ENCODE results near the gene BCL11A. TPM values are rescaled to one million over a fixed set of nuclear protein-coding genes. Genes with fewer than 3 reads are reported as not detected.

BCL11A gene
- total and polyA plus RNA-seq, 2 experiments from 2014 or later, result 57.5 to 77.6 TPM

DNA sequence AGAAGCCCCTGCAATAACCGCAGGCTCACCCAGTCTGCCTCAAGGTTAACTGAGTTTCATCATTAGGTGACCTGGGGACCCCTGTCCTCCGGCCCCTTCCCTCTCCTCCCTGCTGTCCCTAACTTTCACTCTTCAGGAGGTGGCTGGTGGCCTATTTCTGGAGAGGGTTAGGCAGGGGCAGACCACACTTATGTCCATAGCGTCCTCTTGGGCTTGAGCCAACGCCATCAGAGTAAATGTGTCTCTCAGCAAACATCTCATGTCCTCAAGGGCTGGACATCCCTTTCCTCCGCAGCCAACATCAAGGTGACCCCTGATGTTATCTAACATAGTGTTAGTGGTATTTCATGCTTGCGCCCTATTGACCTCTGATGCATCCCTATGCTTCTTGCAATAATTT, 114.8 kb downstream of the BCL11A start (continued):
- TF ChIP-seq STAT1 (IDR thresholded peaks at IDR 0.05; ENCODE audit: unreplicated experiment) (no peak), ZNF114 (CRISPR knock-in tag; IDR thresholded peaks at IDR 0.05) (no peak), EZH2 (IDR thresholded peaks at IDR 0.05; ENCODE audit: low read depth, unreplicated experiment) (no peak)
- TF ChIP-seq, protein P1, sequence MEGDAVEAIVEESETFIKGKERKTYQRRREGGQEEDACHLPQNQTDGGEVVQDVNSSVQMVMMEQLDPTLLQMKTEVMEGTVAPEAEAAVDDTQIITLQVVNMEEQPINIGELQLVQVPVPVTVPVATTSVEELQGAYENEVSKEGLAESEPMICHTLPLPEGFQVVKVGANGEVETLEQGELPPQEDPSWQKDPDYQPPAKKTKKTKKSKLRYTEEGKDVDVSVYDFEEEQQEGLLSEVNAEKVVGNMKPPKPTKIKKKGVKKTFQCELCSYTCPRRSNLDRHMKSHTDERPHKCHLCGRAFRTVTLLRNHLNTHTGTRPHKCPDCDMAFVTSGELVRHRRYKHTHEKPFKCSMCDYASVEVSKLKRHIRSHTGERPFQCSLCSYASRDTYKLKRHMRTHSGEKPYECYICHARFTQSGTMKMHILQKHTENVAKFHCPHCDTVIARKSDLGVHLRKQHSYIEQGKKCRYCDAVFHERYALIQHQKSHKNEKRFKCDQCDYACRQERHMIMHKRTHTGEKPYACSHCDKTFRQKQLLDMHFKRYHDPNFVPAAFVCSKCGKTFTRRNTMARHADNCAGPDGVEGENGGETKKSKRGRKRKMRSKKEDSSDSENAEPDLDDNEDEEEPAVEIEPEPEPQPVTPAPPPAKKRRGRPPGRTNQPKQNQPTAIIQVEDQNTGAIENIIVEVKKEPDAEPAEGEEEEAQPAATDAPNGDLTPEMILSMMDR (conservative IDR thresholded peaks at IDR 0.05; ENCODE audit: low read depth in 2 of 2), result no peak

DNA sequence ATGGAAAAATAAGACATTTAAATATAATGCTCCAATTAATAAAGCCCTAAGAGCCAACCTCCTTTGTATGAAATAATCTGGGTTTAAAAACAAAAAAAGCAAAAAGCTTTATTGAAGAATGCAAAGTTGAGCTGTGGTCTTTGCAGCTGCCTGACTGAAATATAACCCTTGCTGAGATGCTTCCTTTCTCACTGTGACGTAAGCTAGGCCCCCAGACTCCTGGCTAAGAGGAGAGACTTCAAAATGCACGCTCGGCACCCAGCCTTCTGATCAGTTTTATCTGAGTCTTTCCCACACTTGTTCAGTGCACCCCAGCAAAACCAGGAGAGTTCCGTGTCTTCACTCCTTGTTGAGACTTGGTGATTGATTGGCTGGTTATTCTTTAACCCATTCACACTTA, 115.3 kb downstream of the BCL11A start:
- Histone ChIP-seq H3K4me1 (ENCODE audit: insufficient read depth) (peaks cover 17% of the 10 kb centered on the region), H3K9me2 (ENCODE audit: insufficient read depth) (no peaks in the 10 kb centered on the region), H2AFZ (no peak overlapping the region), H4K20me1 (replicated peaks; ENCODE audit: insufficient read depth) (no peaks in the 10 kb centered on the region), H3K79me2 (replicated peaks; ENCODE audit: insufficient read depth) (no peaks in the 10 kb centered on the region), H3K27ac (ENCODE audit: low read depth) (no peak overlapping the region), H3F3A (replicated peaks; ENCODE audit: low read depth) (no peaks in the 10 kb centered on the region), H3K27me3 (ENCODE audit: insufficient read depth) (no peaks in the 10 kb centered on the region; the same call in 1 of the 2 replicates), H3K4me3 (no peak overlapping the region), H3K36me3 (ENCODE audit: insufficient read depth) (no peaks in the 10 kb centered on the region), H3K4me2 (no peak overlapping the region)
- Mint-ChIP-seq H3K36me3 (ENCODE audit: low read depth) (no peaks in the 10 kb centered on the region), H3K27ac (no peak overlapping the region), H3K4me3 (no peak overlapping the region), H3K4me1 (peaks cover 37% of the 10 kb centered on the region), H3K27me3 (ENCODE audit: insufficient read depth, low read depth, poor library complexity) (peaks cover 14% of the 10 kb centered on the region), H3K9me3 (no peaks in the 10 kb centered on the region)
- DNase-seq (ENCODE audit: low spot score) (no peak), ATAC-seq (no peak)
- TF ChIP-seq, protein P1 (conservative IDR thresholded peaks at IDR 0.05; ENCODE audit: low read depth in 2 of 2), result no peak
- no peak for TF ChIP-seq STAT1 (IDR thresholded peaks at IDR 0.05; ENCODE audit: unreplicated experiment)
- no peak for TF ChIP-seq EZH2phosphoT487 (IDR thresholded peaks at IDR 0.05; ENCODE audit: unreplicated experiment)
- TF ChIP-seq JUNB (IDR thresholded peaks at IDR 0.05; ENCODE audit: unreplicated experiment), result no peak
- TF ChIP-seq EZH2 (IDR thresholded peaks at IDR 0.05; ENCODE audit: low read depth, unreplicated experiment), result no peak
- TF ChIP-seq, protein P2, sequence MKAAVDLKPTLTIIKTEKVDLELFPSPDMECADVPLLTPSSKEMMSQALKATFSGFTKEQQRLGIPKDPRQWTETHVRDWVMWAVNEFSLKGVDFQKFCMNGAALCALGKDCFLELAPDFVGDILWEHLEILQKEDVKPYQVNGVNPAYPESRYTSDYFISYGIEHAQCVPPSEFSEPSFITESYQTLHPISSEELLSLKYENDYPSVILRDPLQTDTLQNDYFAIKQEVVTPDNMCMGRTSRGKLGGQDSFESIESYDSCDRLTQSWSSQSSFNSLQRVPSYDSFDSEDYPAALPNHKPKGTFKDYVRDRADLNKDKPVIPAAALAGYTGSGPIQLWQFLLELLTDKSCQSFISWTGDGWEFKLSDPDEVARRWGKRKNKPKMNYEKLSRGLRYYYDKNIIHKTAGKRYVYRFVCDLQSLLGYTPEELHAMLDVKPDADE (IDR thresholded peaks at IDR 0.05), result no peak
- TF ChIP-seq, protein P3, sequence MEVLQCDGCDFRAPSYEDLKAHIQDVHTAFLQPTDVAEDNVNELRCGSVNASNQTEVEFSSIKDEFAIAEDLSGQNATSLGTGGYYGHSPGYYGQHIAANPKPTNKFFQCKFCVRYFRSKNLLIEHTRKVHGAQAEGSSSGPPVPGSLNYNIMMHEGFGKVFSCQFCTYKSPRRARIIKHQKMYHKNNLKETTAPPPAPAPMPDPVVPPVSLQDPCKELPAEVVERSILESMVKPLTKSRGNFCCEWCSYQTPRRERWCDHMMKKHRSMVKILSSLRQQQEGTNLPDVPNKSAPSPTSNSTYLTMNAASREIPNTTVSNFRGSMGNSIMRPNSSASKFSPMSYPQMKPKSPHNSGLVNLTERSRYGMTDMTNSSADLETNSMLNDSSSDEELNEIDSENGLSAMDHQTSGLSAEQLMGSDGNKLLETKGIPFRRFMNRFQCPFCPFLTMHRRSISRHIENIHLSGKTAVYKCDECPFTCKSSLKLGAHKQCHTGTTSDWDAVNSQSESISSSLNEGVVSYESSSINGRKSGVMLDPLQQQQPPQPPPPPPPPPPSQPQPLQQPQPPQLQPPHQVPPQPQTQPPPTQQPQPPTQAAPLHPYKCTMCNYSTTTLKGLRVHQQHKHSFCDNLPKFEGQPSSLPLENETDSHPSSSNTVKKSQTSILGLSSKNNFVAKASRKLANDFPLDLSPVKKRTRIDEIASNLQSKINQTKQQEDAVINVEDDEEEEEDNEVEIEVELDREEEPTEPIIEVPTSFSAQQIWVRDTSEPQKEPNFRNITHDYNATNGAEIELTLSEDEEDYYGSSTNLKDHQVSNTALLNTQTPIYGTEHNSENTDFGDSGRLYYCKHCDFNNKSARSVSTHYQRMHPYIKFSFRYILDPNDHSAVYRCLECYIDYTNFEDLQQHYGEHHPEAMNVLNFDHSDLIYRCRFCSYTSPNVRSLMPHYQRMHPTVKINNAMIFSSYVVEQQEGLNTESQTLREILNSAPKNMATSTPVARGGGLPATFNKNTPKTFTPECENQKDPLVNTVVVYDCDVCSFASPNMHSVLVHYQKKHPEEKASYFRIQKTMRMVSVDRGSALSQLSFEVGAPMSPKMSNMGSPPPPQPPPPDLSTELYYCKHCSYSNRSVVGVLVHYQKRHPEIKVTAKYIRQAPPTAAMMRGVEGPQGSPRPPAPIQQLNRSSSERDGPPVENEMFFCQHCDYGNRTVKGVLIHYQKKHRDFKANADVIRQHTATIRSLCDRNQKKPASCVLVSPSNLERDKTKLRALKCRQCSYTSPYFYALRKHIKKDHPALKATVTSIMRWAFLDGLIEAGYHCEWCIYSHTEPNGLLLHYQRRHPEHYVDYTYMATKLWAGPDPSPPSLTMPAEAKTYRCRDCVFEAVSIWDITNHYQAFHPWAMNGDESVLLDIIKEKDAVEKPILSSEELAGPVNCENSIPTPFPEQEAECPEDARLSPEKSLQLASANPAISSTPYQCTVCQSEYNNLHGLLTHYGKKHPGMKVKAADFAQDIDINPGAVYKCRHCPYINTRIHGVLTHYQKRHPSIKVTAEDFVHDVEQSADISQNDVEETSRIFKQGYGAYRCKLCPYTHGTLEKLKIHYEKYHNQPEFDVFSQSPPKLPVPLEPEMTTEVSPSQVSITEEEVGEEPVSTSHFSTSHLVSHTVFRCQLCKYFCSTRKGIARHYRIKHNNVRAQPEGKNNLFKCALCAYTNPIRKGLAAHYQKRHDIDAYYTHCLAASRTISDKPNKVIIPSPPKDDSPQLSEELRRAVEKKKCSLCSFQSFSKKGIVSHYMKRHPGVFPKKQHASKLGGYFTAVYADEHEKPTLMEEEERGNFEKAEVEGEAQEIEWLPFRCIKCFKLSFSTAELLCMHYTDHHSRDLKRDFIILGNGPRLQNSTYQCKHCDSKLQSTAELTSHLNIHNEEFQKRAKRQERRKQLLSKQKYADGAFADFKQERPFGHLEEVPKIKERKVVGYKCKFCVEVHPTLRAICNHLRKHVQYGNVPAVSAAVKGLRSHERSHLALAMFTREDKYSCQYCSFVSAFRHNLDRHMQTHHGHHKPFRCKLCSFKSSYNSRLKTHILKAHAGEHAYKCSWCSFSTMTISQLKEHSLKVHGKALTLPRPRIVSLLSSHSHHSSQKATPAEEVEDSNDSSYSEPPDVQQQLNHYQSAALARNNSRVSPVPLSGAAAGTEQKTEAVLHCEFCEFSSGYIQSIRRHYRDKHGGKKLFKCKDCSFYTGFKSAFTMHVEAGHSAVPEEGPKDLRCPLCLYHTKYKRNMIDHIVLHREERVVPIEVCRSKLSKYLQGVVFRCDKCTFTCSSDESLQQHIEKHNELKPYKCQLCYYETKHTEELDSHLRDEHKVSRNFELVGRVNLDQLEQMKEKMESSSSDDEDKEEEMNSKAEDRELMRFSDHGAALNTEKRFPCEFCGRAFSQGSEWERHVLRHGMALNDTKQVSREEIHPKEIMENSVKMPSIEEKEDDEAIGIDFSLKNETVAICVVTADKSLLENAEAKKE (CRISPR knock-in tag; IDR thresholded peaks at IDR 0.05), result no peak
- TF ChIP-seq POLR2AphosphoS5 (IDR thresholded peaks at IDR 0.05; ENCODE audit: low read depth), result no peak
- no peak for TF ChIP-seq CREB1 (CRISPR knock-in tag; IDR thresholded peaks at IDR 0.05; ENCODE audit: low read depth)
- no peak for TF ChIP-seq NANOG (IDR thresholded peaks at IDR 0.05; ENCODE audit: borderline replicate concordance)
- no peak for TF ChIP-seq ZNF114 (CRISPR knock-in tag; IDR thresholded peaks at IDR 0.05)
- no peak for TF ChIP-seq ZNF331 (CRISPR knock-in tag; IDR thresholded peaks at IDR 0.05; ENCODE audit: low read depth)

All from GM23338 (cell line).